ENCODE data around the gene PROKR2. TPM values are rescaled to one million over a fixed set of nuclear protein-coding genes. Genes with fewer than 3 reads are reported as not detected.

PROKR2 gene
- total RNA-seq, 2 donors from 2014 or later: not detected

GRCh38 chr20:5312518-5312917, 4.2 kb downstream of the PROKR2 start:
- no peak for DNase-seq
- H3K9ac ChIP-seq (ENCODE audit: low read depth in 2 of 2, low read length in 2 of 2): no peak overlapping the region
- no peaks in the 10 kb centered on the region for H3K36me3 ChIP-seq
- intact Hi-C loops (cut with DNase I): no loop called here
- H3K27ac ChIP-seq: no peak overlapping the region
- H3K4me3 ChIP-seq: no peak overlapping the region
- H3K9me3 ChIP-seq: no peaks in the 10 kb centered on the region
- no peaks in the 10 kb centered on the region for H3K4me1 ChIP-seq
- TF ChIP-seq, protein P1, sequence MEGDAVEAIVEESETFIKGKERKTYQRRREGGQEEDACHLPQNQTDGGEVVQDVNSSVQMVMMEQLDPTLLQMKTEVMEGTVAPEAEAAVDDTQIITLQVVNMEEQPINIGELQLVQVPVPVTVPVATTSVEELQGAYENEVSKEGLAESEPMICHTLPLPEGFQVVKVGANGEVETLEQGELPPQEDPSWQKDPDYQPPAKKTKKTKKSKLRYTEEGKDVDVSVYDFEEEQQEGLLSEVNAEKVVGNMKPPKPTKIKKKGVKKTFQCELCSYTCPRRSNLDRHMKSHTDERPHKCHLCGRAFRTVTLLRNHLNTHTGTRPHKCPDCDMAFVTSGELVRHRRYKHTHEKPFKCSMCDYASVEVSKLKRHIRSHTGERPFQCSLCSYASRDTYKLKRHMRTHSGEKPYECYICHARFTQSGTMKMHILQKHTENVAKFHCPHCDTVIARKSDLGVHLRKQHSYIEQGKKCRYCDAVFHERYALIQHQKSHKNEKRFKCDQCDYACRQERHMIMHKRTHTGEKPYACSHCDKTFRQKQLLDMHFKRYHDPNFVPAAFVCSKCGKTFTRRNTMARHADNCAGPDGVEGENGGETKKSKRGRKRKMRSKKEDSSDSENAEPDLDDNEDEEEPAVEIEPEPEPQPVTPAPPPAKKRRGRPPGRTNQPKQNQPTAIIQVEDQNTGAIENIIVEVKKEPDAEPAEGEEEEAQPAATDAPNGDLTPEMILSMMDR (IDR thresholded peaks at IDR 0.05): no peak
- peaks cover 17% of the 10 kb centered on the region for H3K27me3 ChIP-seq

DNA sequence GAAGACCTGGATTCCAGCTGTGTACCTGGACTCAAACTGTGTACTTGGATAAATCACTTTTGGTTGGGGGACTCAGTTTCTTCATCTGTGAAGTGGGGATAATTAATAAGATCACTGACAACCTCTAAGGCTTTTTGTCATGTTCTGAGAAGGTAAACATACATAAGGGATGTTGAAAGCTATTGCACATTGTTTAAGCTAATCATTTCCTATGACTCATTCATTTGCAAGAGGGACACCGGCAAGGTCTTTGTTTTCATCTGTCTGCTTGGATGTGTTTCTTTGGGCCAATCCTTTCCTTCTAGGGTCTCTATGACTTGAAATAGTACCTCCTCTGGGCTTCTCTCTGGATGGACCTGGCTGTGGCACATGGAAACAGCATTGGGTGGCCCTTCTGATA, 6.8 kb downstream of the PROKR2 start:
- H3K9me3 ChIP-seq: no peaks in the 10 kb centered on the region
- intact Hi-C loops (cut with DNase I): no loop called here
- no peak for DNase-seq

DNA sequence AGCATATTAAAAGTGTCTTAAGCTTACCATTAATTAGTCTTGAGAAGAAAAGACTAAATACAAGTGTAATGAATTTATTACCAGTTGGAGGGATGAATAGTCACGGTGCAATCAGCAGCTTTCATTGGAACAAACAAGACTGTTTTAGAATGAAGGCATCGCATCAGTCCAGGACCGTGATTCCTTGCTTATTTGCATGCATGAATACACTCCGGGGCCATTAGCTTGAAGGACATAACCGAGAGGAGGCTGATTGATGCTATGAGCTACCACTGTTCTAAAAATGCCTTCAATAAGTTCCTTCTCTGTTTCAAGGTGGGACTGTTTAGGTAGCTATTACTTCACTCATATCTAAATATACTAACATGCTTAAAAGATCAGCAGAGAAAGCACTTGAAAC, 17.9 kb downstream of the PROKR2 start:
- no peaks in the 10 kb centered on the region for H3K9me3 ChIP-seq
- intact Hi-C loops (cut with DNase I): no loop called here
- TF ChIP-seq, protein P1 (IDR thresholded peaks at IDR 0.05): no peak
- H3K4me3 ChIP-seq: no peak overlapping the region
- H3K36me3 ChIP-seq: no peaks in the 10 kb centered on the region
- no peaks in the 10 kb centered on the region for H3K27me3 ChIP-seq
- DNase-seq: no peak
- no peaks in the 10 kb centered on the region for H3K4me1 ChIP-seq
- H3K9ac ChIP-seq (ENCODE audit: low read depth in 2 of 2, low read length in 2 of 2): no peak overlapping the region
- H3K27ac ChIP-seq: no peak overlapping the region

More for the DNA sequence above, 6.8 kb downstream of the PROKR2 start:
- Histone ChIP-seq H3K36me3 (no peaks in the 10 kb centered on the region), H3K9ac (ENCODE audit: low read depth in 2 of 2, low read length in 2 of 2) (no peak overlapping the region), H3K4me1 (no peaks in the 10 kb centered on the region), H3K27me3 (no peaks in the 10 kb centered on the region), H3K27ac (no peak overlapping the region), H3K4me3 (no peak overlapping the region)
- TF ChIP-seq, protein P1 (IDR thresholded peaks at IDR 0.05): no peak

GRCh38 chr20:5297280-5298004, 19.3 kb downstream of the PROKR2 start:
- Histone ChIP-seq H3K36me3 (no peaks in the 10 kb centered on the region), H3K4me3 (no peak overlapping the region), H3K9me3 (no peaks in the 10 kb centered on the region), H3K27me3 (no peaks in the 10 kb centered on the region), H3K4me1 (no peaks in the 10 kb centered on the region), H3K9ac (ENCODE audit: low read depth in 2 of 2, low read length in 2 of 2) (no peak overlapping the region), H3K27ac (no peak overlapping the region)
- intact Hi-C loops (cut with DNase I): no loop called here
- DNase-seq: no peak
- TF ChIP-seq, protein P1 (IDR thresholded peaks at IDR 0.05): no peak

- H3K4me1 ChIP-seq: no peaks in the 10 kb centered on the region
- no peaks in the 10 kb centered on the region for H3K9me3 ChIP-seq
- TF ChIP-seq, protein P1 (IDR thresholded peaks at IDR 0.05): no peak
- H3K27me3 ChIP-seq: no peaks in the 10 kb centered on the region
- DNase-seq: no peak
- H3K27ac ChIP-seq: no peak overlapping the region
- intact Hi-C loops (cut with DNase I): no loop called here
- no peak overlapping the region for H3K4me3 ChIP-seq
- no peak overlapping the region for H3K9ac ChIP-seq (ENCODE audit: low read depth in 2 of 2, low read length in 2 of 2)
- no peaks in the 10 kb centered on the region for H3K36me3 ChIP-seq
These were observed 26.2 kb downstream of the PROKR2 start for GRCh38 chr20:5290596-5290995.

Data from colonic mucosa (tissue), 4 donors.